ENCODE results near the gene TNNC2. TPM values are rescaled to one million over a fixed set of nuclear protein-coding genes. Genes with fewer than 3 reads are reported as not detected.
A peak's percentile ranks its signal among the peaks of the same experiment; 100 is the strongest.

The TNNC2 gene
- total RNA-seq, 1 experiment from 2014 or later = not detected

DNA sequence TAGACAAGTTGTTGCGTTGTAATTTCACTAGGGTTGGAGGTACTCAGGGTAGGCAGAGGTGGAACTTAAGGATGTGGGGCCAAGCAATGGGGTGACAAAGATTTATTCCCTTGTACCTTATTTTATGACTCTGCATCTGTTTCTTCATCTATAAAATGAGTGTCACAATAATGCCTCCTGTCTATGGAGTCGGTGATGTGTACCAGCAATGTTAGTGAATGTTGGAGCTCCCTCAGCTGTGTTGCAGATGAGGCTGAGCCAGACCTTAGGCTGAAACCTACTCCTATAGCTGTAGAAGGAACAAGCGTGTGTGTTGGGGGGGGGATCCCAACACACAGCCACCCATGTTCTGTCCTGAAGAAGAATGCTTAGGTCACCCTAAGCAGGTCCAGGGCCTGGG is 10.2 kb downstream of the TNNC2 start:
- ChIA-PET CTCF (no interaction called here), POLR2A (ENCODE audit: unreplicated experiment) (interaction anchor here (0.8 kb wide), 1 partner anchor 88 kb away, joined by 7 read pairs; no protein-coding TSS in a partner anchor)
- DNase-seq = peak in 1 of 2 experiments; percentile 31
- no peak overlapping the region for H2AFZ ChIP-seq
- peaks cover 29% of the 10 kb centered on the region for H3K79me2 ChIP-seq (ENCODE audit: low read depth)
- H3K27ac ChIP-seq = peak overlapping the region; percentile 71
- H3K9me2 ChIP-seq (ENCODE audit: insufficient read depth) = no peaks in the 10 kb centered on the region
- H3K36me3 ChIP-seq (ENCODE audit: low read depth) = peaks cover 14% of the 10 kb centered on the region; the same call in 1 of the 2 replicates
- intact Hi-C loops (cut with micrococcal nuclease; ENCODE audit: unreplicated experiment) = loop anchor here (5.0 kb wide), 1 partner anchor 75 kb away; the partner anchor contains the start of genes CTSA and NEURL2
- no peaks in the 10 kb centered on the region for H3K9me3 ChIP-seq (ENCODE audit: insufficient read depth, low read depth)
- H3K4me2 ChIP-seq = peak overlapping the region; percentile 62
- no TSS peak for BruUV-seq (replicated peaks)
- no peaks in the 10 kb centered on the region for H3K27me3 ChIP-seq (ENCODE audit: insufficient read depth, low read depth)
- H3K4me3 ChIP-seq = no peak overlapping the region
- H3F3A ChIP-seq (ENCODE audit: insufficient read depth, low read depth) = peaks cover 66% of the 10 kb centered on the region
- H3K4me1 ChIP-seq (replicated peaks; ENCODE audit: insufficient read depth) = peaks cover 54% of the 10 kb centered on the region
- no peaks in the 10 kb centered on the region for H4K20me1 ChIP-seq (ENCODE audit: insufficient read depth)
- TF ChIP-seq CTCF (conservative IDR thresholded peaks at IDR 0.05) (no peak), EZH2 (IDR thresholded peaks at IDR 0.05; ENCODE audit: low read depth) (no peak)

DNA sequence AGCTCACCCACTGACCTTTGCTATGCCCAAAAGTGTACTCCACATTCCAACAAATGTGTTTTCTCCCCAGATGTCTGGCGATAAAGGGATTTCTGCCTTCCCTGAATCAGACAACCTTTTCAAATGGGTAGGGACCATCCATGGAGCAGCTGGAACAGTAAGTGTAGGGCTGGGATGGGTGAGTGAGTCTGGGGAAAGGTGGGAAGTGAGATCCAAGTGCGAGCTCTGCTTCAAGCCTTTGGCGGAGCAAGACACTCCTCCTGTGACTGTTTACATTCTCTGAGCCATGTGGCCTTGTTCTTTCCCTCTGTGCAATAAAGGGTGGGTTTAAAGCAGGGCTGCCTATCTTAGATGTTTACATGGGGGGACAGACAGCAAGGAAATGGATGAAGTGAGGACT is 12.8 kb downstream of the TNNC2 start:
- Histone ChIP-seq H3F3A (ENCODE audit: insufficient read depth, low read depth) (peaks cover 75% of the 10 kb centered on the region), H3K27ac (no peak overlapping the region), H2AFZ (no peak overlapping the region), H4K20me1 (ENCODE audit: insufficient read depth) (no peaks in the 10 kb centered on the region), H3K4me1 (replicated peaks; ENCODE audit: insufficient read depth) (peaks cover 53% of the 10 kb centered on the region), H3K4me2 (peak overlapping the region; percentile 60), H3K27me3 (ENCODE audit: insufficient read depth, low read depth) (no peaks in the 10 kb centered on the region), H3K9me2 (ENCODE audit: insufficient read depth) (no peaks in the 10 kb centered on the region), H3K79me2 (ENCODE audit: low read depth) (peaks cover 29% of the 10 kb centered on the region), H3K9me3 (ENCODE audit: insufficient read depth, low read depth) (no peaks in the 10 kb centered on the region), H3K36me3 (ENCODE audit: low read depth) (peaks cover 36% of the 10 kb centered on the region), H3K4me3 (peak overlapping the region; percentile 77; the same call in 1 of the 2 replicates)
- POLR2A ChIA-PET (ENCODE audit: unreplicated experiment) = no interaction called here
- no TSS peak for BruUV-seq (replicated peaks)
- peak in 1 of 2 experiments; percentile 19 for DNase-seq
- CTCF ChIA-PET = no interaction called here
- no peak for TF ChIP-seq EZH2 (IDR thresholded peaks at IDR 0.05; ENCODE audit: low read depth)
- no peak for TF ChIP-seq CTCF (conservative IDR thresholded peaks at IDR 0.05)
- intact Hi-C loops (cut with micrococcal nuclease; ENCODE audit: unreplicated experiment) = loop anchor here (5.0 kb wide), 1 partner anchor 148 kb away; no protein-coding TSS in a partner anchor

GRCh38 chr20:45813489-45813888 is 13.6 kb downstream of the TNNC2 start:
- H3K79me2 ChIP-seq (ENCODE audit: low read depth) = peaks cover 29% of the 10 kb centered on the region
- H3F3A ChIP-seq (ENCODE audit: insufficient read depth, low read depth) = peaks cover 68% of the 10 kb centered on the region
- H3K4me1 ChIP-seq (replicated peaks; ENCODE audit: insufficient read depth) = peaks cover 49% of the 10 kb centered on the region
- peak overlapping the region; percentile 88 for H3K4me2 ChIP-seq
- CTCF ChIA-PET = no interaction called here
- no peaks in the 10 kb centered on the region for H4K20me1 ChIP-seq (ENCODE audit: insufficient read depth)
- POLR2A ChIA-PET (ENCODE audit: unreplicated experiment) = interaction anchor here (0.6 kb wide), 1 partner anchor 136 kb away, joined by 3 read pairs; no protein-coding TSS in a partner anchor
- H3K4me3 ChIP-seq = peak overlapping the region; percentile 77
- intact Hi-C loops (cut with micrococcal nuclease; ENCODE audit: unreplicated experiment) = loop anchor here (2.0 to 5.0 kb wide), 2 partner anchors 35 to 149 kb away; no protein-coding TSS in a partner anchor
- no TSS peak for BruUV-seq (replicated peaks)
- no peaks in the 10 kb centered on the region for H3K9me3 ChIP-seq (ENCODE audit: insufficient read depth, low read depth)
- H3K27me3 ChIP-seq (ENCODE audit: insufficient read depth, low read depth) = no peaks in the 10 kb centered on the region
- peaks cover 44% of the 10 kb centered on the region for H3K36me3 ChIP-seq (ENCODE audit: low read depth)
- DNase-seq = peak in 1 of 2 experiments; percentile 6
- H2AFZ ChIP-seq = peak overlapping the region; percentile 74; the same call in 1 of the 2 replicates
- no peaks in the 10 kb centered on the region for H3K9me2 ChIP-seq (ENCODE audit: insufficient read depth)
- H3K27ac ChIP-seq = no peak overlapping the region
- TF ChIP-seq CTCF (conservative IDR thresholded peaks at IDR 0.05) = no peak
- no peak for TF ChIP-seq EZH2 (IDR thresholded peaks at IDR 0.05; ENCODE audit: low read depth)
